Stimulated activated CD4-positive, alpha-beta T cell treated with anti-CD3 and anti-CD28 coated beads, Interleukin-12 subunit alpha, Interleukin-12 subunit beta, amount 100 ng/mL, for 4 hours (primary cell): ENCODE measurements around the gene RAB3IL1.
A peak's percentile ranks its signal among the peaks of the same experiment; 100 is the strongest.

Source experiments
- DNase-seq: peaks from one replicate; pipeline ENCODE4 v3.0.0-alpha.2; 2020

RAB3IL1 gene

GRCh38 chr11:61903845-61904244, 13.5 kb downstream of the RAB3IL1 start:
- DNase-seq = no peak

GRCh38 chr11:61902313-61902712, 15.1 kb downstream of the RAB3IL1 start:
- DNase-seq = no peak

GRCh38 chr11:61901397-61901796, 16.0 kb downstream of the RAB3IL1 start:
- no peak for DNase-seq

GRCh38 chr11:61900251-61900650, 17.1 kb downstream of the RAB3IL1 start:
- DNase-seq = no peak

GRCh38 chr11:61899146-61899841, 18.1 kb downstream of the RAB3IL1 start:
- peak; percentile 91 for DNase-seq

GRCh38 chr11:61898247-61898582, 19.2 kb downstream of the RAB3IL1 start:
- DNase-seq = no peak

GRCh38 chr11:61897387-61898246, 19.7 kb downstream of the RAB3IL1 start:
- peak; percentile 76 for DNase-seq

- no peak for DNase-seq
Observed at GRCh38 chr11:61896665-61897386, 20.5 kb downstream of the RAB3IL1 start.

- no peak for DNase-seq
Observed at GRCh38 chr11:61895718-61896059, 21.7 kb downstream of the RAB3IL1 start.

GRCh38 chr11:61895046-61895717, 22.2 kb downstream of the RAB3IL1 start:
- DNase-seq = no peak

- no peak for DNase-seq
Observed at GRCh38 chr11:61893981-61894380, 23.4 kb downstream of the RAB3IL1 start.

GRCh38 chr11:61892085-61892370, 25.3 kb downstream of the RAB3IL1 start:
- no peak for DNase-seq

- peak; percentile 55 for DNase-seq
Observed at GRCh38 chr11:61891331-61892084, 25.9 kb downstream of the RAB3IL1 start, which contains the start of gene FADS3. Gene FADS3 (minus strand): TSS chr11:61891545. CDS start chr11:61891381, 164 bp downstream.

- no peak for DNase-seq
Observed at GRCh38 chr11:61890529-61891330, 26.6 kb downstream of the RAB3IL1 start.

GRCh38 chr11:61889831-61890230, 27.5 kb downstream of the RAB3IL1 start:
- DNase-seq = no peak

GRCh38 chr11:61888590-61888989, 28.8 kb downstream of the RAB3IL1 start:
- DNase-seq = no peak

GRCh38 chr11:61887839-61888494, 29.4 kb downstream of the RAB3IL1 start:
- no peak for DNase-seq

- DNase-seq = no peak
Observed at GRCh38 chr11:61886643-61887042, 30.7 kb downstream of the RAB3IL1 start.

- DNase-seq = no peak
Observed at GRCh38 chr11:61885784-61886580, 31.4 kb downstream of the RAB3IL1 start.

- DNase-seq = no peak
Observed at GRCh38 chr11:61885166-61885778, 32.1 kb downstream of the RAB3IL1 start.
